Measurements from ENCODE around the gene PLEKHS1.
"Not testable (repeated sequence)": the region's sequence is repeated elsewhere in the genome, so short reads cannot be mapped to it uniquely, and the experiment has no call there.

Gene PLEKHS1

GRCh38 chr10:113788604-113789083 lies 37.2 kb downstream of the PLEKHS1 start:
- DNase-seq (ENCODE audit: extremely low read depth, low read depth), result peak; percentile 84
- TF ChIP-seq CTCF (IDR thresholded peaks at IDR 0.05; ENCODE audit: low read depth, low read length), result no peak

GRCh38 chr10:113791691-113792090 lies 40.2 kb downstream of the PLEKHS1 start:
- TF ChIP-seq CTCF (IDR thresholded peaks at IDR 0.05; ENCODE audit: low read depth, low read length), result no peak
- no peak for DNase-seq (ENCODE audit: extremely low read depth, low read depth)

GRCh38 chr10:113801569-113801968 lies 50.1 kb downstream of the PLEKHS1 start:
- peak; percentile 14 for DNase-seq (ENCODE audit: extremely low read depth, low read depth)
- TF ChIP-seq CTCF (IDR thresholded peaks at IDR 0.05; ENCODE audit: low read depth, low read length), result no peak

- no peak for DNase-seq (ENCODE audit: extremely low read depth, low read depth)
- TF ChIP-seq CTCF (IDR thresholded peaks at IDR 0.05; ENCODE audit: low read depth, low read length), result no peak
Observed at GRCh38 chr10:113802997-113803396, 51.5 kb downstream of the PLEKHS1 start.

- DNase-seq (ENCODE audit: extremely low read depth, low read depth), result no peak
- TF ChIP-seq CTCF (IDR thresholded peaks at IDR 0.05; ENCODE audit: low read depth, low read length), result no peak
Observed at GRCh38 chr10:113806503-113806902, 55.0 kb downstream of the PLEKHS1 start.

GRCh38 chr10:113808168-113808567 lies 56.7 kb downstream of the PLEKHS1 start:
- no peak for TF ChIP-seq CTCF (IDR thresholded peaks at IDR 0.05; ENCODE audit: low read depth, low read length)
- no peak for DNase-seq (ENCODE audit: extremely low read depth, low read depth)

- not testable (repeated sequence) for DNase-seq (ENCODE audit: extremely low read depth, low read depth)
Observed at GRCh38 chr10:113814700-113815099, 63.2 kb downstream of the PLEKHS1 start.

GRCh38 chr10:113819989-113820388 lies 68.5 kb downstream of the PLEKHS1 start:
- no peak for DNase-seq (ENCODE audit: extremely low read depth, low read depth)
- no peak for TF ChIP-seq CTCF (IDR thresholded peaks at IDR 0.05; ENCODE audit: low read depth, low read length)
